ENCODE results near the gene VCAN.

VCAN gene

GRCh38 chr5:83467371-83468035, 4.0 kb upstream of the VCAN start:
- POLR2A ChIA-PET: no interaction called here
- DNase-seq (ENCODE audit: extremely low spot score): no peak
- CTCF ChIA-PET: no interaction called here
- TF ChIP-seq LEF1 (IDR thresholded peaks at IDR 0.05; ENCODE audit: borderline replicate concordance) (no peak), SUZ12 (IDR thresholded peaks at IDR 0.05) (no peak), SP1 (IDR thresholded peaks at IDR 0.05) (no peak), ARNT (IDR thresholded peaks at IDR 0.05) (no peak), TARDBP (IDR thresholded peaks at IDR 0.05) (no peak), FOXM1 (IDR thresholded peaks at IDR 0.05; ENCODE audit: borderline replicate concordance) (no peak), HDGF (IDR thresholded peaks at IDR 0.05; ENCODE audit: borderline replicate concordance) (no peak), L3MBTL2 (conservative IDR thresholded peaks at IDR 0.05) (no peak)

GRCh38 chr5:83469075-83469474, 2.5 kb upstream of the VCAN start:
- POLR2A ChIA-PET: no interaction called here
- DNase-seq (ENCODE audit: extremely low spot score): no peak
- TF ChIP-seq L3MBTL2 (conservative IDR thresholded peaks at IDR 0.05): no peak
- TF ChIP-seq TARDBP (IDR thresholded peaks at IDR 0.05): no peak
- TF ChIP-seq LEF1 (IDR thresholded peaks at IDR 0.05; ENCODE audit: borderline replicate concordance): no peak
- TF ChIP-seq FOXM1 (IDR thresholded peaks at IDR 0.05; ENCODE audit: borderline replicate concordance): no peak
- TF ChIP-seq ZNF384 (IDR thresholded peaks at IDR 0.05): no peak
- CTCF ChIA-PET: no interaction called here

- ChIA-PET CTCF (interaction anchor here (0.8 to 1.2 kb wide), 2 partner anchors 40 to 94 kb away, joined by 3 to 5 read pairs; no protein-coding TSS in a partner anchor), POLR2A (interaction anchor here (0.8 to 1.5 kb wide), 5 partner anchors 8 to 586 kb away, joined by 3 read pairs; partner anchors contain the start of genes TMEM167A and XRCC4)
- DNase-seq (ENCODE audit: extremely low spot score): no peak
- TF ChIP-seq PKNOX1 (IDR thresholded peaks at IDR 0.05) (no peak), TARDBP (IDR thresholded peaks at IDR 0.05) (no peak)
These were observed 779 bp upstream of the VCAN start for GRCh38 chr5:83470526-83471404.

GRCh38 chr5:83472213-83472507, 616 bp downstream of the VCAN start:
- TF ChIP-seq FOXA1 (IDR thresholded peaks at IDR 0.05) (no peak), FOXK2 (IDR thresholded peaks at IDR 0.05) (no peak), ARNT (IDR thresholded peaks at IDR 0.05) (no peak), ZNF384 (IDR thresholded peaks at IDR 0.05) (no peak), HDGF (IDR thresholded peaks at IDR 0.05; ENCODE audit: borderline replicate concordance) (no peak), SUZ12 (IDR thresholded peaks at IDR 0.05) (no peak), PKNOX1 (IDR thresholded peaks at IDR 0.05) (no peak), NFRKB (IDR thresholded peaks at IDR 0.05) (no peak)
- POLR2A ChIA-PET: interaction anchor here (0.8 to 1.5 kb wide), 7 partner anchors 23 to 588 kb away, joined by 3 to 4 read pairs (median 3); partner anchors contain the start of genes TMEM167A and XRCC4
- CTCF ChIA-PET: interaction anchor here (1.2 kb wide), 1 partner anchor 41 kb away, joined by 5 read pairs; no protein-coding TSS in a partner anchor

GRCh38 chr5:83472508-83473345, 1.2 kb downstream of the VCAN start:
- CTCF ChIA-PET: interaction anchor here (0.6 to 0.9 kb wide), 7 partner anchors 26 to 452 kb away, joined by 3 to 4 read pairs (median 3); no protein-coding TSS in a partner anchor
- DNase-seq (ENCODE audit: extremely low spot score): peak; percentile 30
- TF ChIP-seq SP1 (IDR thresholded peaks at IDR 0.05): no peak
- no peak for TF ChIP-seq FOXA1 (IDR thresholded peaks at IDR 0.05)
- peak; percentile 82 for TF ChIP-seq L3MBTL2 (conservative IDR thresholded peaks at IDR 0.05)
- POLR2A ChIA-PET: interaction anchor here (0.6 to 1.5 kb wide), 16 partner anchors 9 to 837 kb away, joined by 3 to 4 read pairs (median 3); partner anchors contain the start of genes TMEM167A and XRCC4

More at GRCh38 chr5:83472213-83472507, 616 bp downstream of the VCAN start:
- no peak for DNase-seq (ENCODE audit: extremely low spot score)

- CTCF ChIA-PET: interaction anchor here (0.6 to 0.9 kb wide), 7 partner anchors 27 to 452 kb away, joined by 3 to 4 read pairs (median 3); no protein-coding TSS in a partner anchor
- DNase-seq (ENCODE audit: extremely low spot score): peak; percentile 85
- POLR2A ChIA-PET: interaction anchor here (0.6 to 1.0 kb wide), 11 partner anchors 8 to 838 kb away, joined by 3 to 4 read pairs (median 3); partner anchors contain the start of genes TMEM167A and XRCC4
- TF ChIP-seq PKNOX1 (IDR thresholded peaks at IDR 0.05) (peak; percentile 53; the same call in 1 of the 2 replicates), CTBP1 (IDR thresholded peaks at IDR 0.05; ENCODE audit: borderline replicate concordance) (peak; percentile 60; the same call in 1 of the 2 replicates), LEF1 (IDR thresholded peaks at IDR 0.05; ENCODE audit: borderline replicate concordance) (no peak)
These were observed 2.0 kb downstream of the VCAN start for GRCh38 chr5:83473346-83474160.
